Gastroesophageal sphincter (tissue), 4 donors: ENCODE measurements around the gene SERGEF. TPM values are rescaled to one million over a fixed set of nuclear protein-coding genes. Genes with fewer than 3 reads are reported as not detected.
"Not testable (repeated sequence)": the region's sequence is repeated elsewhere in the genome, so short reads cannot be mapped to it uniquely, and the experiment has no call there.

Experiments used
- ATAC-seq: fragments of 150-250 bp; one replicate; pipeline ENCODE4 v1.9.1; 2016; ENCODE audit warnings: mild to moderate bottlenecking, moderate library complexity
- H3K27ac ChIP-seq, 4 donors: fragments of 200-600 bp; sonication (generic) in 3 of 4; 1 replicate in 3 of 4; 2 replicates in 1 of 4; pipeline ENCODE4 v1.5.1; 2016 to 2019
- H3K27me3 ChIP-seq: fragments of 200-600 bp; sonication (generic); one replicate; pipeline ENCODE4 v1.5.1; 2019
- H3K36me3 ChIP-seq, 2 donors: fragments of 200-600 bp; sonication (generic); one replicate each; pipeline ENCODE4 v1.5.1; 2019; ENCODE audit warnings: control low read depth in 1 of 2
- H3K4me1 ChIP-seq, 3 donors: fragments of 200-600 bp; sonication (generic); 1 replicate in 2 of 3; 2 replicates in 1 of 3; pipeline ENCODE4 v1.5.1; 2016 to 2019; ENCODE audit warnings: control low read depth in 2 of 3
- H3K4me3 ChIP-seq, 2 donors: fragments of 200-600 bp; sonication (generic); one replicate each; pipeline ENCODE4 v1.5.1; 2019; ENCODE audit warnings: mild to moderate bottlenecking in 1 of 2, moderate library complexity in 1 of 2
- H3K9me3 ChIP-seq, 3 donors: fragments of 200-600 bp; sonication (generic); one replicate each; pipeline ENCODE4 v1.5.1; 2017 to 2019; ENCODE audit warnings: control low read depth in 2 of 3
- CTCF ChIP-seq, 4 experiments: fragments of 200-600 bp in 2 of 4; fragments of 450-650 bp in 2 of 4; sonication (generic) in 1 of 4; IDR thresholded peaks; one replicate each; pipeline ENCODE4 v1.5.1; 2017 to 2019; ENCODE audit warnings: antibody characterized with exemption in 4 of 4, mild to moderate bottlenecking in 2 of 4, moderate library complexity in 2 of 4
- EP300 ChIP-seq: sonication (generic); formaldehyde crosslinking; IDR thresholded peaks from one replicate; pipeline ENCODE4 v1.6.1; 2017; ENCODE audit warnings: antibody characterized with exemption, mild to moderate bottlenecking
- POLR2A ChIP-seq, 2 donors: fragments of 450-650 bp; IDR thresholded peaks; one replicate each; pipeline ENCODE4 v1.6.1; 2017; ENCODE audit warnings: antibody characterized with exemption in 2 of 2, mild to moderate bottlenecking in 2 of 2, moderate library complexity in 1 of 2
- POLR2AphosphoS5 ChIP-seq: sonication (generic); formaldehyde crosslinking; IDR thresholded peaks from one replicate; pipeline ENCODE4 v1.6.1; 2017; ENCODE audit warnings: antibody characterized with exemption
- WGBS, 2 donors: methylation state at CpG; one replicate each; pipeline ENCODE4 v1.1.5; 2018; ENCODE audit warnings: low coverage in 1 of 2; 5-methylcytosine and 5-hydroxymethylcytosine counted together
- total RNA-seq, 4 donors: library from RNA; depleted of rRNA; stranded (reverse); fragments of >200 nt; gene quantifications; one replicate each; pipeline ENCODE4 v1.1.0, GENCODE V29; 2016

Gene SERGEF
- total RNA-seq, 4 donors from 2014 or later = 35.5 to 42.5 (median 36.3) TPM

- 76 to 86% methylated on average over 2 to 3 of the region's 3 CpGs for WGBS, 2 donors
- H3K27me3 ChIP-seq = no peaks in the 10 kb centered on the region
- H3K4me3 ChIP-seq = no peak overlapping the region
- H3K27ac ChIP-seq = no peak overlapping the region
- H3K9me3 ChIP-seq = no peaks in the 10 kb centered on the region
- peaks cover 0 to 3% of the 10 kb centered on the region in 2 donors for H3K36me3 ChIP-seq
- no peak for TF ChIP-seq CTCF (IDR thresholded peaks at IDR 0.05)
- no peak for TF ChIP-seq POLR2AphosphoS5
- no peak for TF ChIP-seq POLR2A (IDR thresholded peaks at IDR 0.05)
- TF ChIP-seq EP300 = no peak
- ATAC-seq = no peak
- H3K4me1 ChIP-seq = no peaks in the 10 kb centered on the region
Observed at GRCh38 chr11:17898782-17899181, 114.1 kb downstream of the SERGEF start.

GRCh38 chr11:17898071-17898470, 114.8 kb downstream of the SERGEF start:
- Histone ChIP-seq H3K4me1 (no peaks in the 10 kb centered on the region), H3K27ac (no peak overlapping the region), H3K27me3 (no peaks in the 10 kb centered on the region), H3K4me3 (no peak overlapping the region), H3K36me3 (peaks cover 0 to 8% of the 10 kb centered on the region in 2 donors), H3K9me3 (no peaks in the 10 kb centered on the region)
- ATAC-seq = no peak
- TF ChIP-seq POLR2AphosphoS5 (no peak), CTCF (IDR thresholded peaks at IDR 0.05) (no peak), POLR2A (IDR thresholded peaks at IDR 0.05) (no peak), EP300 (no peak)
- WGBS, 2 donors = 20 to 83% methylated on average over 1 of the region's 1 CpG

- no peaks in the 10 kb centered on the region for H3K4me1 ChIP-seq
- no peaks in the 10 kb centered on the region for H3K27me3 ChIP-seq
- ATAC-seq = no peak
- TF ChIP-seq CTCF (IDR thresholded peaks at IDR 0.05) = no peak
- no peak for TF ChIP-seq EP300
- TF ChIP-seq POLR2AphosphoS5 = no peak
- TF ChIP-seq POLR2A (IDR thresholded peaks at IDR 0.05) = no peak
- WGBS, 2 donors = 86 to 92% methylated on average over 1 of the region's 1 CpG
- H3K36me3 ChIP-seq = peaks cover 0 to 11% of the 10 kb centered on the region in 2 donors
- H3K9me3 ChIP-seq = no peaks in the 10 kb centered on the region
- H3K27ac ChIP-seq = no peak overlapping the region
- H3K4me3 ChIP-seq = no peak overlapping the region
Observed at GRCh38 chr11:17897495-17897894, 115.4 kb downstream of the SERGEF start.

GRCh38 chr11:17896496-17897151, 116.2 kb downstream of the SERGEF start:
- H3K9me3 ChIP-seq, ATAC-seq, H3K27ac ChIP-seq, H3K27me3 ChIP-seq, H3K4me1 ChIP-seq, H3K4me3 ChIP-seq: not testable (repeated sequence)
- peaks cover 0 to 17% of the 10 kb centered on the region in 2 donors for H3K36me3 ChIP-seq
- WGBS, 2 donors = 93 to 100% methylated on average over 2 to 6 of the region's 6 CpGs

GRCh38 chr11:17894929-17895658, 117.8 kb downstream of the SERGEF start:
- WGBS, 2 donors = 34 to 53% methylated on average over 5 of the region's 5 CpGs
- no peak overlapping the region for H3K27ac ChIP-seq
- peaks cover 0 to 17% of the 10 kb centered on the region in 2 donors for H3K36me3 ChIP-seq
- no peaks in the 10 kb centered on the region for H3K27me3 ChIP-seq
- TF ChIP-seq CTCF (IDR thresholded peaks at IDR 0.05) (no peak), POLR2AphosphoS5 (no peak), POLR2A (IDR thresholded peaks at IDR 0.05) (no peak), EP300 (no peak)
- H3K9me3 ChIP-seq = no peaks in the 10 kb centered on the region
- H3K4me3 ChIP-seq = no peak overlapping the region
- no peak for ATAC-seq
- H3K4me1 ChIP-seq = no peaks in the 10 kb centered on the region
